HG03558 (cell line): ENCODE results near the gene LSMEM2.

ENCODE experiments used
- ATAC-seq: cut with Tn5 transposase; IDR thresholded peaks from one replicate; pipeline ENCODE4 v1.9.1; 2021; ENCODE audit warnings: moderate number of reproducible peaks; ENCODE audit not compliant: unreplicated experiment; ENCODE audit errors: extremely low read depth

LSMEM2 gene

GRCh38 chr3:50318615-50319014 is 39.7 kb downstream of the LSMEM2 start:
- no peak for ATAC-seq

- ATAC-seq = no peak
Observed at GRCh38 chr3:50319181-50319893, 40.5 kb downstream of the LSMEM2 start.

- ATAC-seq = no peak
Observed at GRCh38 chr3:50319894-50320625, 41.2 kb downstream of the LSMEM2 start.

GRCh38 chr3:50320853-50321335 is 42.0 kb downstream of the LSMEM2 start:
- peak; percentile 21 for ATAC-seq

- ATAC-seq = peak; percentile 33
Observed at GRCh38 chr3:50321336-50322114, 42.6 kb downstream of the LSMEM2 start.

GRCh38 chr3:50322115-50322385 is 43.2 kb downstream of the LSMEM2 start:
- no peak for ATAC-seq

GRCh38 chr3:50322386-50323091 is 43.7 kb downstream of the LSMEM2 start, which contains the start of gene HYAL2:
HYAL2 (minus strand) TSS chr3:50322745; CDS start chr3:50320489, 2,256 bp downstream.
- no peak for ATAC-seq

GRCh38 chr3:50323092-50323600 is 44.3 kb downstream of the LSMEM2 start:
- no peak for ATAC-seq

- no peak for ATAC-seq
Observed at GRCh38 chr3:50323614-50324199, 44.8 kb downstream of the LSMEM2 start.

GRCh38 chr3:50324351-50325112 is 45.6 kb downstream of the LSMEM2 start:
- no peak for ATAC-seq

- ATAC-seq = no peak
Observed at GRCh38 chr3:50325113-50325480, 46.2 kb downstream of the LSMEM2 start.

GRCh38 chr3:50325497-50326181 is 46.8 kb downstream of the LSMEM2 start:
- no peak for ATAC-seq

GRCh38 chr3:50326182-50326541 is 47.3 kb downstream of the LSMEM2 start:
- ATAC-seq = no peak

- ATAC-seq = no peak
Observed at GRCh38 chr3:50327129-50327528, 48.2 kb downstream of the LSMEM2 start.

GRCh38 chr3:50327943-50328691 is 49.2 kb downstream of the LSMEM2 start, which contains the start of gene TUSC2:
TUSC2 (minus strand) TSS chr3:50328223; CDS start chr3:50328099, 124 bp downstream.
- peak; percentile 44 for ATAC-seq

GRCh38 chr3:50330330-50330729 is 51.4 kb downstream of the LSMEM2 start:
- ATAC-seq = no peak

- no peak for ATAC-seq
Observed at GRCh38 chr3:50331364-50331907, 52.5 kb downstream of the LSMEM2 start.
